AG04450 (cell line): ENCODE measurements around the gene CHFR. TPM values are rescaled to one million over a fixed set of nuclear protein-coding genes. Genes with fewer than 3 reads are reported as not detected.
"Not testable (repeated sequence)": the region's sequence is repeated elsewhere in the genome, so short reads cannot be mapped to it uniquely, and the experiment has no call there.

Source experiments
- CTCF ChIA-PET: fragments of 300-600, 350-600 bp; formaldehyde crosslinking; extraction: SDS; loops from one replicate; lab custom pipeline; 2022; ENCODE audit warnings: antibody characterized with exemption, inconsistent platforms; lab: Charles Lee
- POLR2A ChIA-PET: fragments of 350-600 bp; formaldehyde crosslinking; extraction: SDS; loops from one replicate; lab custom pipeline; 2021; ENCODE audit warnings: antibody characterized with exemption, inconsistent platforms; lab: Yijun Ruan, JAX
- DNase-seq: peaks from one replicate; pipeline ENCODE4 v3.0.0-alpha.2; 2011; ENCODE audit warnings: low read depth, low spot score
- H3K27ac ChIP-seq: one replicate; pipeline ENCODE4 v1.5.1; 2012; ENCODE audit warnings: low read depth, low read length, control low read depth
- H3K27me3 ChIP-seq: one replicate; pipeline ENCODE4 v1.6.0; 2012; ENCODE audit warnings: low read length; ENCODE audit not compliant: control insufficient read depth, insufficient read depth
- H3K4me3 ChIP-seq: 2 replicates; pipeline ENCODE4 v1.5.1; 2011; ENCODE audit warnings: mild to moderate bottlenecking, low read depth, low read length, control low read depth
- H3K9me3 ChIP-seq: 2 replicates; pipeline ENCODE4 v1.5.1; 2012; ENCODE audit warnings: low read length; ENCODE audit not compliant: control insufficient read depth, insufficient read depth
- CTCF ChIP-seq: IDR thresholded peaks from 2 replicates; pipeline ENCODE4 v1.5.1; 2011; ENCODE audit warnings: low read depth, low read length, control low read depth, inconsistent platforms
- polyA plus RNA-seq: library from polyadenylated mRNA; depleted of rRNA; stranded (reverse); fragments of >200 nt; gene quantifications from 2 replicates; pipeline ENCODE4 v1.2.3, GENCODE V29; 2011

Gene CHFR
- polyA plus RNA-seq, 1 experiment, result 28.4 TPM

GRCh38 chr12:132909030-132909368 lies 21.6 kb upstream of the CHFR start:
- POLR2A ChIA-PET, result interaction anchor here (1.0 to 1.7 kb wide), 3 partner anchors 9 to 171 kb away, joined by 3 to 4 read pairs (median 4); partner anchors contain the start of gene ZNF26
- H3K4me3 ChIP-seq, result peak overlapping the region; percentile 72
- H3K9me3 ChIP-seq, result peaks cover 44% of the 10 kb centered on the region
- CTCF ChIA-PET, result interaction anchor here (0.6 kb wide), 1 partner anchor 27 kb away, joined by 5 read pairs; no protein-coding TSS in a partner anchor
- no peak for DNase-seq
- no peaks in the 10 kb centered on the region for H3K27me3 ChIP-seq
- no peak for TF ChIP-seq CTCF
- H3K27ac ChIP-seq, result peak overlapping the region; percentile 39

- peak; percentile 89 for DNase-seq
- H3K27ac ChIP-seq, result peak overlapping the region; percentile 52
- CTCF ChIA-PET, result interaction anchor here (0.6 kb wide), 1 partner anchor 26 kb away, joined by 5 read pairs; no protein-coding TSS in a partner anchor
- TF ChIP-seq CTCF, result no peak
- POLR2A ChIA-PET, result interaction anchor here (1.0 to 1.7 kb wide), 3 partner anchors 9 to 172 kb away, joined by 3 to 4 read pairs (median 4); partner anchors contain the start of gene ZNF26
- peak overlapping the region; percentile 72 for H3K4me3 ChIP-seq
- peaks cover 44% of the 10 kb centered on the region for H3K9me3 ChIP-seq
- H3K27me3 ChIP-seq, result no peaks in the 10 kb centered on the region
These were observed 21.0 kb upstream of the CHFR start for GRCh38 chr12:132908145-132909029.

- peak overlapping the region; percentile 72 for H3K4me3 ChIP-seq
- H3K27ac ChIP-seq, result peak overlapping the region; percentile 52
- CTCF ChIA-PET, H3K27me3 ChIP-seq, DNase-seq, POLR2A ChIA-PET: not testable (repeated sequence)
- H3K9me3 ChIP-seq, result peaks cover 38% of the 10 kb centered on the region
These were observed 20.4 kb upstream of the CHFR start for GRCh38 chr12:132907789-132908144.

- DNase-seq, result no peak
- H3K27ac ChIP-seq, result no peak overlapping the region
- H3K27me3 ChIP-seq, result no peaks in the 10 kb centered on the region
- POLR2A ChIA-PET, result no interaction called here
- CTCF ChIA-PET, result no interaction called here
- H3K9me3 ChIP-seq, result peaks cover 42% of the 10 kb centered on the region
- TF ChIP-seq CTCF, result no peak
- no peak overlapping the region for H3K4me3 ChIP-seq
These were observed 19.8 kb upstream of the CHFR start for GRCh38 chr12:132907216-132907615.

- Histone ChIP-seq H3K9me3 (peaks cover 63% of the 10 kb centered on the region), H3K27ac (no peak overlapping the region), H3K27me3 (no peaks in the 10 kb centered on the region), H3K4me3 (no peak overlapping the region)
- POLR2A ChIA-PET, result no interaction called here
- TF ChIP-seq CTCF, result peak; percentile 50
- CTCF ChIA-PET, result interaction anchor here (0.7 kb wide), 1 partner anchor 35 kb away, joined by 3 read pairs; no protein-coding TSS in a partner anchor
- no peak for DNase-seq
These were observed 17.4 kb upstream of the CHFR start for GRCh38 chr12:132904718-132905328.
